ENCODE results near the gene ARID3B. TPM values are rescaled to one million over a fixed set of nuclear protein-coding genes. Genes with fewer than 3 reads are reported as not detected.
"Not testable (repeated sequence)": the region's sequence is repeated elsewhere in the genome, so short reads cannot be mapped to it uniquely, and the experiment has no call there.

ARID3B gene
- total and polyA plus RNA-seq, 12 donors: 1.0 to 7.1 (median 3.5) TPM

DNA sequence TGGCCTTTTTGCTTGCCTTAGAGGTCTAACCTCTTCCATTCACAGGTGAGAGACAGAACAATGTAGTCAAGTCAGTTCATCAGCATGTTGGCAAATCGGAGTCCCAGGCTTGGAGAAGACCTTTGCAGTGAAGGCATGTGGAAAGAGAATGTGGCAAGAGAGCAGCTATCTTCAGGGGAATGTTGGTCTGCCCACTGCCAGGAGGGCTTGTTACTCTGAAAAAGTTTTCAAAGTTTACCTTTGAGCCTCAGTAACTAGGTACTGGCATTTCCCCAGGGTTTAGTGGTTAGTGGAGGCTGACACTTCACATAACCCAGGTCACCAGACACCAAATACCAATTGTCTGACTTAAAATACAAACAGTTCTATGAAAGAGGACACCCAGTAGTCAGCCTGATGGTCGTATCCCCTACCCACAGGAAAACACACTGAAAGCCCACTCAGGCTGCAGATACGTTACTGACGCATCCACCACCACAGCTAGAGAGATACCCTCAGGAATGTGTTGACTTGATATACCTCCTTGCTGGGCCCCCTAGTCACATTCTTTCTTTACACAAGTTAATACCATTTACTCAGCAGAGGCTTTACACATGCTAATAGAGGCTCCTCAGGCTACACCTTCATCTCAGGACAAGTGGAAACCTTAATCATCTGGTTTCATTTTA lies 9.7 kb upstream of the ARID3B start:
- DNase-seq: no peak
- intact Hi-C loops (cut with DNase I): no loop called here
- H3K27me3 ChIP-seq: no peaks in the 10 kb centered on the region
- no peak overlapping the region for H3K4me3 ChIP-seq
- H3K9me3 ChIP-seq (replicated peaks in 1 of 3): no peaks in the 10 kb centered on the region
- no peaks in the 10 kb centered on the region for H3K36me3 ChIP-seq (replicated peaks in 1 of 2)
- TF ChIP-seq, protein P1, sequence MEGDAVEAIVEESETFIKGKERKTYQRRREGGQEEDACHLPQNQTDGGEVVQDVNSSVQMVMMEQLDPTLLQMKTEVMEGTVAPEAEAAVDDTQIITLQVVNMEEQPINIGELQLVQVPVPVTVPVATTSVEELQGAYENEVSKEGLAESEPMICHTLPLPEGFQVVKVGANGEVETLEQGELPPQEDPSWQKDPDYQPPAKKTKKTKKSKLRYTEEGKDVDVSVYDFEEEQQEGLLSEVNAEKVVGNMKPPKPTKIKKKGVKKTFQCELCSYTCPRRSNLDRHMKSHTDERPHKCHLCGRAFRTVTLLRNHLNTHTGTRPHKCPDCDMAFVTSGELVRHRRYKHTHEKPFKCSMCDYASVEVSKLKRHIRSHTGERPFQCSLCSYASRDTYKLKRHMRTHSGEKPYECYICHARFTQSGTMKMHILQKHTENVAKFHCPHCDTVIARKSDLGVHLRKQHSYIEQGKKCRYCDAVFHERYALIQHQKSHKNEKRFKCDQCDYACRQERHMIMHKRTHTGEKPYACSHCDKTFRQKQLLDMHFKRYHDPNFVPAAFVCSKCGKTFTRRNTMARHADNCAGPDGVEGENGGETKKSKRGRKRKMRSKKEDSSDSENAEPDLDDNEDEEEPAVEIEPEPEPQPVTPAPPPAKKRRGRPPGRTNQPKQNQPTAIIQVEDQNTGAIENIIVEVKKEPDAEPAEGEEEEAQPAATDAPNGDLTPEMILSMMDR (IDR thresholded peaks at IDR 0.05): no peak
- TF ChIP-seq POLR2A (IDR thresholded peaks at IDR 0.05): no peak
- H3K4me1 ChIP-seq (replicated peaks in 1 of 2): no peaks in the 10 kb centered on the region
- 74 to 86% (median 81%) methylated on average over 4 of the region's 4 CpGs for WGBS, 4 donors
- no peak overlapping the region for H3K27ac ChIP-seq

GRCh38 chr15:74535388-74536084 lies 5.5 kb upstream of the ARID3B start:
- TF ChIP-seq POLR2A (IDR thresholded peaks at IDR 0.05): no peak
- TF ChIP-seq, protein P1 (IDR thresholded peaks at IDR 0.05): no peak
- Histone ChIP-seq H3K27me3 (no peaks in the 10 kb centered on the region), H3K36me3 (replicated peaks in 1 of 2) (no peaks in the 10 kb centered on the region), H3K4me1 (replicated peaks in 1 of 2) (peaks cover 6 to 7% of the 10 kb centered on the region in 2 donors), H3K4me3 (no peak overlapping the region), H3K27ac (no peak overlapping the region), H3K9me3 (replicated peaks in 1 of 3) (no peaks in the 10 kb centered on the region)
- intact Hi-C loops (cut with DNase I): no loop called here
- no peak for DNase-seq
- WGBS, 4 donors: 62 to 75% (median 71%) methylated on average over 2 to 3 of the region's 3 CpGs

GRCh38 chr15:74537736-74538135 lies 3.3 kb upstream of the ARID3B start:
- Histone ChIP-seq H3K4me1 (replicated peaks in 1 of 2) (peaks cover 6 to 19% of the 10 kb centered on the region in 2 donors), H3K27ac (no peak overlapping the region), H3K4me3 (no peak overlapping the region), H3K36me3 (replicated peaks in 1 of 2) (no peaks in the 10 kb centered on the region), H3K27me3 (no peaks in the 10 kb centered on the region), H3K9me3 (replicated peaks in 1 of 3) (no peaks in the 10 kb centered on the region)
- intact Hi-C loops (cut with DNase I): no loop called here
- TF ChIP-seq, protein P1 (IDR thresholded peaks at IDR 0.05): no peak
- no peak for TF ChIP-seq POLR2A (IDR thresholded peaks at IDR 0.05)
- DNase-seq: no peak
- 85 to 97% (median 95%) methylated on average over 1 of the region's 1 CpG for WGBS, 4 donors

DNA sequence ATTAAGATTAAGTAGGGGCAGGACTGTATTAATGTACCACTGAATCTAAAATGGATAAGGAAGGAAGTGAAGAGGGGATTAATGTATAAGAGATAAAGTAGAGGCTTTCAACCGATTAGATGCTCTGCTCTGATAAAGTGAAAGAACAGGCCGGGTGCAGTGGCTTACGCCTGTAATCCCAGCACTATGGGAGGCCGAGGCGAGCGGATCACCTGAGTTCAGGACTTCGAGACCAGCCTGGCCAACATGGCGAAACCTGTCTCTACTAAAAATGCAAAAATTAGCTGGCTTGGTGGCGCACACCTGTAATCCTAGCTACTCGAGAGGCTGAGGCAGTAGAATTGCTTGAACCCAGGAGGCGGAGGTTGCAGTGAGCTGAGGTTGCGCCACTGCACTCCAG lies 1.5 kb upstream of the ARID3B start:
- peaks cover 6 to 19% of the 10 kb centered on the region in 2 donors for H3K4me1 ChIP-seq (replicated peaks in 1 of 2)
- H3K4me3 ChIP-seq; DNase-seq; intact Hi-C loops (cut with DNase I); H3K36me3 ChIP-seq (replicated peaks in 1 of 2); H3K27me3 ChIP-seq; H3K27ac ChIP-seq; H3K9me3 ChIP-seq (replicated peaks in 1 of 3): not testable (repeated sequence)
- 93 to 95% (median 94%) methylated on average over 12 of the region's 12 CpGs for WGBS, 4 donors

Data from adrenal gland (tissue), 12 donors.